HG03378 (cell line): ENCODE data around the gene KANK3.
"Not testable (repeated sequence)": the region's sequence is repeated elsewhere in the genome, so short reads cannot be mapped to it uniquely, and the experiment has no call there.

Experiments
- ATAC-seq: cut with Tn5 transposase; IDR thresholded peaks from one replicate; pipeline ENCODE4 v1.9.1; 2021; ENCODE audit warnings: mild to moderate bottlenecking, moderate library complexity; ENCODE audit not compliant: unreplicated experiment

KANK3 gene

DNA sequence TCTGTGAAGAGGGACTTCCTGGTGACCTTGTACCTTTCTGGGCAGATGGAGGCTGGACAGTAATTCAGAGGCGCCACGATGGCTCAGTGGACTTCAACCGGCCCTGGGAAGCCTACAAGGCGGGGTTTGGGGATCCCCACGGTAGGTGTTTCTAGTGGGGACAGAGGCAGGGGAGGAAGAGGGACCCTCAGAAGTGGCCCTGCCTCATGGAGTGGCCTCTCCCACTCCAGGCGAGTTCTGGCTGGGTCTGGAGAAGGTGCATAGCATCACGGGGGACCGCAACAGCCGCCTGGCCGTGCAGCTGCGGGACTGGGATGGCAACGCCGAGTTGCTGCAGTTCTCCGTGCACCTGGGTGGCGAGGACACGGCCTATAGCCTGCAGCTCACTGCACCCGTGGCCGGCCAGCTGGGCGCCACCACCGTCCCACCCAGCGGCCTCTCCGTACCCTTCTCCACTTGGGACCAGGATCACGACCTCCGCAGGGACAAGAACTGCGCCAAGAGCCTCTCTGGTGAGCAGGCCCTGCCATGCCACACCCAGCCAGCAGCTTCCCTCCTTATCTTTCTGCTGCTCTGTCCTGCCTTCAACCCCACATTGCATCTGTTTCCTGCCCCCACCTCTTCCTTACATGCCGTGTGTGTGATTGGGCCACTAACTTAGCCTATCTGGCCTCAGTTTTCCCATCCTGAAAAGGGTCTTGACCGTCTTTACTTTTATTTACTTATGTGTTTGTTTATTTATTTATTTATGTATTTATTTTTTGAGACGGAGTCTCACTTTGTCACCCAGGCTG, 28.1 kb upstream of the KANK3 start:
- no peak for ATAC-seq

- ATAC-seq = no peak
These were observed 27.3 kb upstream of the KANK3 start for GRCh38 chr19:8370176-8371010.

DNA sequence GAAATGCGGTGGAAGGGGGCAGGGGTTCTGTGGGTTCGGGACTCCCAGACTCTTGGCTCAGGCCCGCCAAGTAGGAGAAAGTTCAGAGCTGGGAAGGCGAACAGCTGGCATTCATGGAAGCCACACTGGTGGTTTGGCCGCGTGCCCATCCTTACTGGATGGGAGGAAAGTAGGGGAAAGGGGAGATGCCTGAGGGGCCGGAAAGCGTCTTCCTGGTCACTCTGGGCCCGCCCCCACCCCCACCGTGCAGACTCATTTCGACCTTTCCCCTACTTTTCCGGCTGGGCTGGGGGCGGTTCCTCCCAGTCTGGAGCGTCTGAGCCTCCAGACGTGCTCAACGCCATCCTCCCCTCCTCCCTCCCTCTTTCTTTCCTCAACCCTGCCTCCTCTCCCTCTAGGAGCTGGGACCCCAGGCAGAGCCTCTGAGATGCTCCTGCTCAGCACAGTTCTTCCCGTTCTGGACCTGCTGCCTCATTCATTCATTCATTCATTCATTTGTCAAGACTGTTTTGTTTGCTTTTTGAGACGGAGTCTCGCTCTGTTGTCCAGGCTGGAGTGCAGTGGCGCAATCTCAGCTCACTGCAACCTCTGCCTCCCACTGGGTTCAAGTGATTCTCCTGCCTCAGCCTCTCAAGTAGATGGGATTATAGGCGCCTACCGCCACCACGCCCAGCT, 24.4 kb upstream of the KANK3 start:
- ATAC-seq = no peak

DNA sequence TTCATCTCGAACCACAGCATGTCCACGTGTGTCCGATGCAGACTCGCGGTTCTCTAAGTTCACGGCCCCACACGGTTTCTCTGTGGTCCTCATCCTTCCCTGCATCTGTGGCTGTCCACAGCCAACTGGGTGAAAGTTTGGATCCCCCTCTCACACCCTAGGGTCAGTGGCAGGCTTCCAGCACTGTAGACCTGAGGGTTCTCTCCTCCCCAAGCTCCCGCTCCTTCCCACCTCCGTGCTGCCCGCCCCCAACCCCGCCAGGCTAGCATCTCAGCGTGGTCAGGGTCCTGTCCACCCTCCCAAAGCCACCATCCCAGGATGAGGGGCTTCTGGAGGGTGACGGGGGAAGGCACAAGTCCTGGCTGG, 23.9 kb upstream of the KANK3 start:
- no peak for ATAC-seq

- no peak for ATAC-seq
These were observed 23.1 kb upstream of the KANK3 start for GRCh38 chr19:8366121-8366581.

DNA sequence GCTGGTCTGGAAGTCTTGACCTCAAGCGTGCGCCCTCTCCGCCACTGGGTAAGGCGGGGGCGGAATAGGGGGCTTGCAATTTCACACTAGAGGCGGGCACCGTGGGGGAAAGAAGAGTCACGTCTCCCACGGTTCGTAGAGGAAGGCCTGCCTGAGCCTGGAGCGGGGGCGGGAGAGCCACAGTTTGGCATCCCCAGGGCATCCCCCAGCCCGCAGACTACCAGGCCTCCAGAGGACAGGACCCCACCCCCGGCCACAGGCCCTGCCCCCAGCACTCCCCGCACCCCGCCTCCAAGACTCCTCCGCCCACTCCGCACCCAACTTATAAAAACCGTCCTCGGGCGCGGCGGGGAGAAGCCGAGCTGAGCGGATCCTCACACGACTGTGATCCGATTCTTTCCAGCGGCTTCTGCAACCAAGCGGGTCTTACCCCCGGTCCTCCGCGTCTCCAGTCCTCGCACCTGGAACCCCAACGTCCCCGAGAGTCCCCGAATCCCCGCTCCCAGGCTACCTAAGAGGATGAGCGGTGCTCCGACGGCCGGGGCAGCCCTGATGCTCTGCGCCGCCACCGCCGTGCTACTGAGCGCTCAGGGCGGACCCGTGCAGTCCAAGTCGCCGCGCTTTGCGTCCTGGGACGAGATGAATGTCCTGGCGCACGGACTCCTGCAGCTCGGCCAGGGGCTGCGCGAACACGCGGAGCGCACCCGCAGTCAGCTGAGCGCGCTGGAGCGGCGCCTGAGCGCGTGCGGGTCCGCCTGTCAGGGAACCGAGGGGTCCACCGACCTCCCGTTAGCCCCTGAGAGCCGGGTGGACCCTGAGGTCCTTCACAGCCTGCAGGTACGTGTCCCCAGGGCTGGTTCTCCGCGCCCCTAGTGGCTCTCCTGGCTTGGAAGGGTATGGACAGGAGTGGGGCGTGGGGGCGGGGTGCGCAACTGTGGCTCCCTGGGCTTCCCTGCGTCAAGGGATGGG, 21.0 kb upstream of the KANK3 start, which contains the start of gene ANGPTL4:
ANGPTL4 (plus strand) TSS at position 353 of the 969 bp plus-strand sequence; CDS start at position 520, 167 bp downstream.
- no peak for ATAC-seq

DNA sequence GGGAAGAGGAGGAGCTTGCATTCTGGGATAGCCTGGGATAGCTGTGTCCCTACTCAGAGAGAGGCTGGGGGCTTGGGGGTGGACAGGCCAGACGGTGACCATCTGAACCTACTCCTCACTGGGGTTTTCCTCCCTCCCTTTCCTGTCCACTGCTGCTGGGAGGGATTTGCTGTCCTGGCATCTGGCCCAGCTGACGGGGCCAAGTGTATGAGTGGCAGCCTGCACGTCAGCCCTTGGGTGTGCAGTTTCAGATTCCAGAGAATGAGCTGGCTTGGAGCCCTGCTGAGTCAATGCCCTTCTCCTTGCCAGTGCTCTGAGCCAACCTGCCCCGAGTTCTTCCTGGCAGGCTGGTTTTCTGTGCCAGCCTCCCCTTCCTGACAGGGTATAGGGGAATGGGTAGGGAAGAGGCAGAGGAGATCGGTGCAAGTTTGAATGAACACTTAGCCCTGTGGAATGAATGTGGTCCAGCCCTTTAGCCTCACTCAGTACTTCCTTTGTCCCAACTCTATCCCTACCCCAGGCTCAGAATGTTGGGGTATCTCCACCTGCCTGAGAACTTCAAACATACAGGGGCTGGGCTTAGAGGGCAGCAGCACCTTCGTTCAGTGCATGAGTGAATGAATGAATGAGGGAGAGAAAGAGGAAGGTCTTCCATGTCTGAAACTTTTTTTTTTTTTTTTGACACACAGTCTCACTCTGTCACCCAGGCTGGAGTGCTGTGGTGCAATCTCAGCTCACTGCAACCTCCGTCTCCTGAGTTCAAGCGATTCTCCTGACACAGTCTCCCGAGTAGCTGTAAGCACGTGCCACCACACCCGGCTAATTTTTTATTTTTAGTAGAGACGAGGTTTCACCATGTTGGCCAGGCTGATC, 19.1 kb upstream of the KANK3 start:
- no peak for ATAC-seq

DNA sequence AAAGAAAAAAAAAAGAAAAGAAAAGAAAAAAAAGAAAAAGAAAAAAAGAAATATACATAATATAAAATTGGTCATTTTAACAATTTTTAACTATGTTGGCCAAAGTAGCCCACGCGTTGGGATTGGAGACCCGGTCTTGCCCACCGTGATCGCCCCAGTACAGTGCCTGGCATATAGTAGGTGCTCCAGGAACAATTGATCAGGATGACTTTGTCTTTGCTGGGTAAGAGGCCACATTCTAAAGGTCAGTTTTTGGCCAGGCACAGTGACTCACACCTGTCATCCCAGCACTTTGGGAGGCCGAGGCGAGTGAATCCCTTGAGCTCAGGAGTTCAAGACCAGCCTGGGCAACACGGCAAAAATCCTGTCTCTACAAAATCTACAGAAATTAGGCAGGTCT, 17.1 kb upstream of the KANK3 start:
- no peak for ATAC-seq

GRCh38 chr19:8358948-8359347, 15.9 kb upstream of the KANK3 start:
- ATAC-seq = no peak

DNA sequence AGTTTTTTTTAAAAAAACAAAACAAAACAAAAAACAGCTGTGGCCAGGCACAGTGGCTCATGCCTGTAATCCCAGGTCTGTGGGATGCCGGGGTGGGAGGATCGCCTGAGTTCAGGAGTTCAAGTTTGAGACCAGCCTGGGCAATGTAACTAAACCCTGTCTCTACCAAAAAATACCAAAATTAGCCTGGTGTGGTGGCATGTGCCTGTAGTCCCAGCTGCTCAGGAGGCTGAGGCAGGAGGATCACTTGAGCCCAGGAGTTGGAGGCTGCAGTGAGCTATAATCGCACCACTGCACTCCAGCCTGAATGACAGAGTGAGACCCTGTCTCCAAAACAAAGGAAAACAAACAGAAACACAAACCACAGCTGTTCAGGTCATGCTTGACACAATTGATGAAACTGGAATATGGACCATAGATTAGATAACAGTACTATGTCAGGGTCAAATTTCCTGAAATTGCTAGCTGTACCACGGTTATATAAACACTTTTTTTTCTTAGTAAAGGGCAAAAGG, 14.0 kb upstream of the KANK3 start:
- no peak for ATAC-seq

GRCh38 chr19:8355631-8356402, 12.8 kb upstream of the KANK3 start:
- no peak for ATAC-seq

GRCh38 chr19:8352845-8353244, 9.8 kb upstream of the KANK3 start:
- ATAC-seq = not testable (repeated sequence)

DNA sequence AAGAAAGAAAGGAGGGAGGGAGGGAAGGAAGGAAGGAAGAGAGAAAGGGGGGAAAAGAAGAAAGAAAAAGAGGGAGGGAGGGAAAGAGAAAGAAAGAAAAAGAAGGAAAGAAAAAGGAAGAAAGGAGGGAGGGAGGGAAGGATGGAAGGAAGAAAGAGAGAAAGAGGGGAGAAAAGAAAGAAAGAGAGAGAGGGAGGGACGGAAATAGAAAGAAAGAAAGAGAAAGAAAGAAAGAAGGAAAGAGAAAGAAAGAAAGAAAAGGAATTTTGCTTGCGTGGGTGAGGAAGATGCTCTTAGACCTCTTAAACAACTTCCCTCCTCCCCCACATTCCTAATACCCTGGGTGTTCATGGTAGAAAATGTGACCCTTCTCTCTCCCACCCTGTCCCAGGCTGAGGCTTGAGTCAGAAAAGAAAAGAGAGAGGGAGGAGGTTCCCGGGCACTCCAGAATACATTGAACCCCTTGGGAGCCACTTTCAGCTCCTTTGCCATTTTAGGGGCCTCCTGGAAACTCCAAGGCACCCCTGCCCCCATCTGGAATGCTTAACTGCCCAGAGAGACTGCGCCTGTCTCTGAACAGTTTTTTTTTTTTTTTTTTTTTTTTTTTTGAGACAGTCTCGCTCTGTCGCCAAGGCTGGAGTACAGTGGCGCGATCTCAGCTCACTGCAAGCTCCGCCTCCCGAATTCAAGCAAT, 9.2 kb upstream of the KANK3 start:
- no peak for ATAC-seq

- ATAC-seq = not testable (repeated sequence)
These were observed 6.7 kb upstream of the KANK3 start for GRCh38 chr19:8349629-8350372.

DNA sequence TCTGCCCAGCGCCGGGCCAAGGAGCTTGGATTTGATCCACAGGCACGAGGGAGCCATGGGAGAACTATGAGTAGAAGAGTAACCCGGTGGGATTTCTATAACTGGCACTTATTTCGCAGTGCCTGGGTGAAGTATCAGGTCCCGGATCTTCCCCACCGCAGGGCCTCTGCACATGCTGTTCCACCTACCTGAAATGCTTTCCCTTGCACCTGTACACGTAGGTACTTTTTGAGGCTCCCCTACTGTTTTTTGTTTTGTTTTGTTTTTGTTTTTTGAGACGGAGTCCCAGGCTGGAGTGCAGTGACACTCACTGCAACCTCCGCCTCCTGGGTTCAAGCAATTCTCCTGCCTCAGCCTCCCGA, 402 bp upstream of the KANK3 start:
- no peak for ATAC-seq

- ATAC-seq = no peak
These were observed 762 bp downstream of the KANK3 start for GRCh38 chr19:8342316-8342683.

- ATAC-seq = not testable (repeated sequence)
These were observed 1.6 kb downstream of the KANK3 start for GRCh38 chr19:8341504-8341903.
